Liver (tissue), 9 donors: Measurements from ENCODE around the gene MIP. TPM values are rescaled to one million over a fixed set of nuclear protein-coding genes. Genes with fewer than 3 reads are reported as not detected.

Experiments used
- DNase-seq: peaks from one replicate; pipeline ENCODE4 v3.0.0-alpha.2; 2017; ENCODE audit warnings: low spot score
- H3K27ac ChIP-seq, 2 donors: one replicate each; pipeline ENCODE4 v1.7.0; 2013; ENCODE audit warnings: inconsistent platforms in 2 of 2, low read length in 2 of 2, control low read depth in 1 of 2, low read depth in 1 of 2, mild to moderate bottlenecking in 1 of 2
- H3K27me3 ChIP-seq, 4 donors: one replicate each; pipeline versions ENCODE4 v1.6.1 to v1.7.0; 2013; ENCODE audit warnings: low read length in 3 of 4, inconsistent platforms in 1 of 4, mild to moderate bottlenecking in 1 of 4, moderate library complexity in 1 of 4; ENCODE audit not compliant: control insufficient read depth in 4 of 4, insufficient read depth in 4 of 4
- H3K36me3 ChIP-seq, 4 donors: one replicate each; pipeline versions ENCODE4 v1.6.1 to v1.7.0; 2013; ENCODE audit warnings: low read length in 3 of 4, mild to moderate bottlenecking in 3 of 4, low read depth in 1 of 4, moderate library complexity in 1 of 4; ENCODE audit not compliant: control insufficient read depth in 4 of 4, insufficient read depth in 3 of 4
- H3K4me1 ChIP-seq, 4 donors: one replicate each; pipeline versions ENCODE4 v1.6.1 to v1.7.0; 2013; ENCODE audit warnings: low read length in 3 of 4, mild to moderate bottlenecking in 3 of 4, moderate library complexity in 1 of 4; ENCODE audit not compliant: control insufficient read depth in 4 of 4, insufficient read depth in 4 of 4
- H3K4me3 ChIP-seq, 3 donors: one replicate each; pipeline versions ENCODE4 v1.6.1 to v1.7.0; 2013; ENCODE audit warnings: low read length in 3 of 3, control low read depth in 1 of 3, low read depth in 1 of 3, mild to moderate bottlenecking in 1 of 3
- H3K9ac ChIP-seq, 2 donors: one replicate each; pipeline ENCODE4 v1.7.0; 2013; ENCODE audit warnings: low read length in 2 of 2, mild to moderate bottlenecking in 2 of 2, moderate library complexity in 2 of 2, control low read depth in 1 of 2, low read depth in 1 of 2
- H3K9me3 ChIP-seq, 4 donors: one replicate each; pipeline versions ENCODE4 v1.6.1 to v1.7.0; 2013; ENCODE audit warnings: low read length in 3 of 4; ENCODE audit not compliant: control insufficient read depth in 4 of 4
- EGR1 ChIP-seq, 2 donors: IDR thresholded peaks; 2 replicates each; pipeline ENCODE4 v1.6.1; 2016 to 2018; ENCODE audit warnings: antibody characterized with exemption in 2 of 2, low read depth in 2 of 2
- FOXA1 ChIP-seq: IDR thresholded peaks from 2 replicates; pipeline ENCODE4 v1.6.1; 2016; ENCODE audit warnings: antibody characterized with exemption
- FOXA2 ChIP-seq: IDR thresholded peaks from 2 replicates; pipeline ENCODE4 v1.6.1; 2016; ENCODE audit warnings: antibody characterized with exemption
- GABPA ChIP-seq, 2 donors: IDR thresholded peaks in 1 of 2; conservative IDR thresholded peaks in 1 of 2; 2 replicates each; pipeline ENCODE4 v1.6.1; 2016; ENCODE audit warnings: antibody characterized with exemption in 2 of 2, mild to moderate bottlenecking in 1 of 2, moderate library complexity in 1 of 2
- HNF4A ChIP-seq, 2 donors: conservative IDR thresholded peaks; 2 replicates each; pipeline ENCODE4 v1.6.1; 2016; ENCODE audit warnings: antibody characterized with exemption in 2 of 2, mild to moderate bottlenecking in 2 of 2
- HNF4G ChIP-seq: IDR thresholded peaks from 2 replicates; pipeline ENCODE4 v1.6.1; 2016; ENCODE audit warnings: antibody characterized with exemption
- JUND ChIP-seq, 2 donors: IDR thresholded peaks; 2 replicates each; pipeline ENCODE4 v1.6.1; 2016; ENCODE audit warnings: antibody characterized with exemption in 2 of 2
- NR2F2 ChIP-seq: IDR thresholded peaks from 2 replicates; pipeline ENCODE4 v1.6.1; 2016; ENCODE audit warnings: antibody characterized with exemption
- RAD21 ChIP-seq, 2 donors: IDR thresholded peaks; 2 replicates each; pipeline ENCODE4 v1.6.1; 2016; ENCODE audit warnings: antibody characterized with exemption in 2 of 2, mild to moderate bottlenecking in 2 of 2
- RXRA ChIP-seq, 2 donors: IDR thresholded peaks; 2 replicates each; pipeline ENCODE4 v1.6.1; 2017 to 2018; ENCODE audit warnings: antibody characterized with exemption in 2 of 2, mild to moderate bottlenecking in 1 of 2
- SP1 ChIP-seq: IDR thresholded peaks from 2 replicates; pipeline ENCODE4 v1.6.1; 2018; ENCODE audit warnings: antibody characterized with exemption, mild to moderate bottlenecking
- TAF1 ChIP-seq: conservative IDR thresholded peaks from 2 replicates; pipeline ENCODE4 v1.6.1; 2016; ENCODE audit warnings: antibody characterized with exemption, mild to moderate bottlenecking
- YY1 ChIP-seq: IDR thresholded peaks from 2 replicates; pipeline ENCODE4 v1.6.1; 2016; ENCODE audit warnings: antibody characterized with exemption, mild to moderate bottlenecking
- WGBS: extraction: QIAGEN DNeasy Blood & Tissue Kit; methylation state at CpG from one replicate; pipeline ENCODE4 v1.1.7; 2013; 5-methylcytosine and 5-hydroxymethylcytosine counted together
- polyA plus RNA-seq, 2 donors: library from polyadenylated mRNA; stranded (reverse) in 1 of 2; unstranded in 1 of 2; fragments of 200-250 nt in 1 of 2; fragments of >200 nt in 1 of 2; fragmentation: Nextera tagmentation in 1 of 2; extraction: Ambion mirVana in 1 of 2; gene quantifications; one replicate each; pipeline versions ENCODE4 v1.2.1 to v1.2.3, GENCODE V29; 2013 to 2015
- total RNA-seq, 2 donors: library from RNA; depleted of rRNA; stranded (reverse); fragments of >200 nt; gene quantifications; one replicate each; pipeline ENCODE4 v1.2.3, GENCODE V29; 2014
- TF ChIP-seq, protein P1 (sequence below): IDR thresholded peaks from 2 replicates; pipeline ENCODE4 v1.6.1; 2016; ENCODE audit warnings: antibody characterized with exemption, mild to moderate bottlenecking
- TF ChIP-seq, protein P2 (sequence below): IDR thresholded peaks from 2 replicates; pipeline ENCODE4 v1.6.1; 2016; ENCODE audit warnings: antibody characterized with exemption
- TF ChIP-seq, protein P3 (sequence below): IDR thresholded peaks from 2 replicates; pipeline ENCODE4 v1.6.1; 2016; ENCODE audit warnings: antibody characterized with exemption
- TF ChIP-seq, protein P4 (sequence below): fragments of 150-350 bp; IDR thresholded peaks from 2 replicates; pipeline ENCODE4 v1.5.1; 2017; ENCODE audit warnings: improper control_type of control experiment, low read depth, low read length; ENCODE audit not compliant: missing input control
- TF ChIP-seq, protein P5 (sequence below): IDR thresholded peaks from 2 replicates; pipeline ENCODE4 v1.6.1; 2016; ENCODE audit warnings: antibody characterized with exemption
- donor health status: healthy.
- donor health status: healthy.
- donor health status: healthy.
- donor health status: healthy.
- donor health status: healthy.

MIP gene
- total and polyA plus RNA-seq, 4 donors: 0.09 to 0.60 (median 0.39) TPM

DNA sequence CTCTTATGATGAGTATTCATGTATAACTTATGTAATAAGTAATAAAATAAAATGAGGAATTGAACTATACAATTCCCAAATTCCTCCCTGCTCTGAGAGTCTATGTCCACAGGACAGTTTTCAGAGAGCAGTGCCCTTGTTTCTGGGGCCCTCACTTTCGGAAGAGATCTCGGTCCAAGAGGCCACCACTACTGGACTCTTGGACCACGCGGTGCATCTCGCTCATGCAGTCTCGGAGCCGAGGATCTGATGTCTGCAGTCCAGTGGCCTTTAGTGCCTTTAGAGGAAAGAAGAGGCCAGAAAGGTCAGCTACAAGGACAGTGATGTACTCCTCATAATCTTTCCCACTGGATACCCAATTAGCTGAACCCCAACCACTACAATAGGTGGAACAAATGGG, 25.2 kb upstream of the MIP start:
- Histone ChIP-seq H3K4me3 (no peak overlapping the region), H3K9me3 (no peaks in the 10 kb centered on the region), H3K9ac (no peak overlapping the region), H3K36me3 (peaks cover 0 to 3% (median under 1%) of the 10 kb centered on the region in 4 donors), H3K4me1 (peaks cover 3 to 49% (median 37%) of the 10 kb centered on the region in 4 donors), H3K27ac (peak overlapping the region in 1 of 2 donors; percentile 33), H3K27me3 (no peaks in the 10 kb centered on the region)
- DNase-seq: no peak
- TF ChIP-seq, protein P1, sequence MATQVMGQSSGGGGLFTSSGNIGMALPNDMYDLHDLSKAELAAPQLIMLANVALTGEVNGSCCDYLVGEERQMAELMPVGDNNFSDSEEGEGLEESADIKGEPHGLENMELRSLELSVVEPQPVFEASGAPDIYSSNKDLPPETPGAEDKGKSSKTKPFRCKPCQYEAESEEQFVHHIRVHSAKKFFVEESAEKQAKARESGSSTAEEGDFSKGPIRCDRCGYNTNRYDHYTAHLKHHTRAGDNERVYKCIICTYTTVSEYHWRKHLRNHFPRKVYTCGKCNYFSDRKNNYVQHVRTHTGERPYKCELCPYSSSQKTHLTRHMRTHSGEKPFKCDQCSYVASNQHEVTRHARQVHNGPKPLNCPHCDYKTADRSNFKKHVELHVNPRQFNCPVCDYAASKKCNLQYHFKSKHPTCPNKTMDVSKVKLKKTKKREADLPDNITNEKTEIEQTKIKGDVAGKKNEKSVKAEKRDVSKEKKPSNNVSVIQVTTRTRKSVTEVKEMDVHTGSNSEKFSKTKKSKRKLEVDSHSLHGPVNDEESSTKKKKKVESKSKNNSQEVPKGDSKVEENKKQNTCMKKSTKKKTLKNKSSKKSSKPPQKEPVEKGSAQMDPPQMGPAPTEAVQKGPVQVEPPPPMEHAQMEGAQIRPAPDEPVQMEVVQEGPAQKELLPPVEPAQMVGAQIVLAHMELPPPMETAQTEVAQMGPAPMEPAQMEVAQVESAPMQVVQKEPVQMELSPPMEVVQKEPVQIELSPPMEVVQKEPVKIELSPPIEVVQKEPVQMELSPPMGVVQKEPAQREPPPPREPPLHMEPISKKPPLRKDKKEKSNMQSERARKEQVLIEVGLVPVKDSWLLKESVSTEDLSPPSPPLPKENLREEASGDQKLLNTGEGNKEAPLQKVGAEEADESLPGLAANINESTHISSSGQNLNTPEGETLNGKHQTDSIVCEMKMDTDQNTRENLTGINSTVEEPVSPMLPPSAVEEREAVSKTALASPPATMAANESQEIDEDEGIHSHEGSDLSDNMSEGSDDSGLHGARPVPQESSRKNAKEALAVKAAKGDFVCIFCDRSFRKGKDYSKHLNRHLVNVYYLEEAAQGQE: no peak
- TF ChIP-seq EGR1 (IDR thresholded peaks at IDR 0.05; ENCODE audit: low read depth in 2 of 2) (no peak), FOXA2 (no peak), RXRA (IDR thresholded peaks at IDR 0.05) (peak; percentile 33 to 56), FOXA1 (no peak), TAF1 (no peak), HNF4G (peak; percentile 18), SP1 (peak; percentile 50), GABPA (IDR thresholded peaks at IDR 0.05 in 1 of 2, conservative IDR thresholded peaks at IDR 0.05 in 1 of 2) (no peak), HNF4A (conservative IDR thresholded peaks at IDR 0.05) (peak; percentile 77 to 83), RAD21 (IDR thresholded peaks at IDR 0.05) (no peak), YY1 (no peak), NR2F2 (no peak), JUND (IDR thresholded peaks at IDR 0.05) (no peak)
- TF ChIP-seq, protein P2, sequence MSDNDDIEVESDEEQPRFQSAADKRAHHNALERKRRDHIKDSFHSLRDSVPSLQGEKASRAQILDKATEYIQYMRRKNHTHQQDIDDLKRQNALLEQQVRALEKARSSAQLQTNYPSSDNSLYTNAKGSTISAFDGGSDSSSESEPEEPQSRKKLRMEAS: no peak
- TF ChIP-seq, protein P3, sequence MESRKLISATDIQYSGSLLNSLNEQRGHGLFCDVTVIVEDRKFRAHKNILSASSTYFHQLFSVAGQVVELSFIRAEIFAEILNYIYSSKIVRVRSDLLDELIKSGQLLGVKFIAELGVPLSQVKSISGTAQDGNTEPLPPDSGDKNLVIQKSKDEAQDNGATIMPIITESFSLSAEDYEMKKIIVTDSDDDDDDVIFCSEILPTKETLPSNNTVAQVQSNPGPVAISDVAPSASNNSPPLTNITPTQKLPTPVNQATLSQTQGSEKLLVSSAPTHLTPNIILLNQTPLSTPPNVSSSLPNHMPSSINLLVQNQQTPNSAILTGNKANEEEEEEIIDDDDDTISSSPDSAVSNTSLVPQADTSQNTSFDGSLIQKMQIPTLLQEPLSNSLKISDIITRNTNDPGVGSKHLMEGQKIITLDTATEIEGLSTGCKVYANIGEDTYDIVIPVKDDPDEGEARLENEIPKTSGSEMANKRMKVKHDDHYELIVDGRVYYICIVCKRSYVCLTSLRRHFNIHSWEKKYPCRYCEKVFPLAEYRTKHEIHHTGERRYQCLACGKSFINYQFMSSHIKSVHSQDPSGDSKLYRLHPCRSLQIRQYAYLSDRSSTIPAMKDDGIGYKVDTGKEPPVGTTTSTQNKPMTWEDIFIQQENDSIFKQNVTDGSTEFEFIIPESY: no peak
- TF ChIP-seq, protein P4, sequence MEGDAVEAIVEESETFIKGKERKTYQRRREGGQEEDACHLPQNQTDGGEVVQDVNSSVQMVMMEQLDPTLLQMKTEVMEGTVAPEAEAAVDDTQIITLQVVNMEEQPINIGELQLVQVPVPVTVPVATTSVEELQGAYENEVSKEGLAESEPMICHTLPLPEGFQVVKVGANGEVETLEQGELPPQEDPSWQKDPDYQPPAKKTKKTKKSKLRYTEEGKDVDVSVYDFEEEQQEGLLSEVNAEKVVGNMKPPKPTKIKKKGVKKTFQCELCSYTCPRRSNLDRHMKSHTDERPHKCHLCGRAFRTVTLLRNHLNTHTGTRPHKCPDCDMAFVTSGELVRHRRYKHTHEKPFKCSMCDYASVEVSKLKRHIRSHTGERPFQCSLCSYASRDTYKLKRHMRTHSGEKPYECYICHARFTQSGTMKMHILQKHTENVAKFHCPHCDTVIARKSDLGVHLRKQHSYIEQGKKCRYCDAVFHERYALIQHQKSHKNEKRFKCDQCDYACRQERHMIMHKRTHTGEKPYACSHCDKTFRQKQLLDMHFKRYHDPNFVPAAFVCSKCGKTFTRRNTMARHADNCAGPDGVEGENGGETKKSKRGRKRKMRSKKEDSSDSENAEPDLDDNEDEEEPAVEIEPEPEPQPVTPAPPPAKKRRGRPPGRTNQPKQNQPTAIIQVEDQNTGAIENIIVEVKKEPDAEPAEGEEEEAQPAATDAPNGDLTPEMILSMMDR: no peak
- TF ChIP-seq, protein P5, sequence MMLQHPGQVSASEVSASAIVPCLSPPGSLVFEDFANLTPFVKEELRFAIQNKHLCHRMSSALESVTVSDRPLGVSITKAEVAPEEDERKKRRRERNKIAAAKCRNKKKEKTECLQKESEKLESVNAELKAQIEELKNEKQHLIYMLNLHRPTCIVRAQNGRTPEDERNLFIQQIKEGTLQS: no peak
- 50% methylated on average over 7 of the region's 7 CpGs for WGBS
